CD14-positive monocyte (primary cell): ENCODE data around the gene PARP9. TPM values are rescaled to one million over a fixed set of nuclear protein-coding genes. Genes with fewer than 3 reads are reported as not detected.

Experiments
- DNase-seq, 3 donors: peaks; one replicate each; pipeline ENCODE4 v3.0.0-alpha.2; 2011 to 2022
- H2AFZ ChIP-seq: 2 replicates; pipeline ENCODE4 v1.6.0; 2012; ENCODE audit warnings: mild to moderate bottlenecking, low read depth, low read length, inconsistent platforms; ENCODE audit not compliant: insufficient read depth, poor library complexity, severe bottlenecking
- H3K27ac ChIP-seq, 2 donors: 1 replicate in 1 of 2; 2 replicates in 1 of 2; pipeline ENCODE4 v1.5.1; 2012 to 2013; ENCODE audit warnings: low read length in 2 of 2, control low read depth in 1 of 2, inconsistent platforms in 1 of 2, low read depth in 1 of 2, mild to moderate bottlenecking in 1 of 2
- H3K27me3 ChIP-seq, 2 donors: one replicate each; pipeline versions ENCODE4 v1.6.0 to v1.6.1; 2011 to 2013; ENCODE audit warnings: low read length in 2 of 2; ENCODE audit not compliant: control insufficient read depth in 2 of 2, insufficient read depth in 2 of 2
- H3K36me3 ChIP-seq, 2 donors: replicated peaks in 1 of 2; 1 replicate in 1 of 2; 2 replicates in 1 of 2; pipeline versions ENCODE4 v1.5.1 to v1.6.1; 2012 to 2013; ENCODE audit warnings: low read length in 2 of 2, control low read depth in 1 of 2, inconsistent platforms in 1 of 2, mild to moderate bottlenecking in 1 of 2; ENCODE audit not compliant: insufficient read depth in 2 of 2, control insufficient read depth in 1 of 2
- H3K4me1 ChIP-seq, 2 donors: 1 replicate in 1 of 2; 2 replicates in 1 of 2; pipeline versions ENCODE4 v1.5.1 to v1.6.1; 2012 to 2013; ENCODE audit warnings: low read length in 2 of 2, control low read depth in 1 of 2, inconsistent platforms in 1 of 2, mild to moderate bottlenecking in 1 of 2, moderate library complexity in 1 of 2; ENCODE audit not compliant: insufficient read depth in 2 of 2, control insufficient read depth in 1 of 2
- H3K4me2 ChIP-seq: replicated peaks from 2 replicates; pipeline ENCODE3; 2012; ENCODE audit warnings: low read length, moderate library complexity, mild to moderate bottlenecking; ENCODE audit not compliant: poor library complexity, severe bottlenecking; ENCODE audit errors: extremely low read depth
- H3K4me3 ChIP-seq, 3 experiments: fragments of 200-600 bp in 1 of 3; sonication (generic) in 1 of 3; replicated peaks in 1 of 3; 1 replicate in 2 of 3; 2 replicates in 1 of 3; pipeline ENCODE4 v1.5.1; 2011 to 2013; ENCODE audit warnings: low read length in 3 of 3, mild to moderate bottlenecking in 3 of 3, control low read depth in 2 of 3, low read depth in 2 of 3, inconsistent platforms in 1 of 3, moderate library complexity in 1 of 3
- H3K79me2 ChIP-seq: 2 replicates; pipeline ENCODE4 v1.6.0; 2012; ENCODE audit warnings: mild to moderate bottlenecking, control low read depth, inconsistent platforms, low read length, moderate library complexity; ENCODE audit not compliant: insufficient read depth
- H3K9ac ChIP-seq: 2 replicates; pipeline ENCODE4 v1.6.0; 2017; ENCODE audit warnings: low read length, mild to moderate bottlenecking; ENCODE audit not compliant: insufficient read depth, poor library complexity, severe bottlenecking
- H3K9me3 ChIP-seq, 2 donors: replicated peaks in 1 of 2; 1 replicate in 1 of 2; 2 replicates in 1 of 2; pipeline versions ENCODE4 v1.5.1 to v1.6.1; 2012 to 2013; ENCODE audit warnings: low read length in 2 of 2, control low read depth in 1 of 2; ENCODE audit not compliant: control insufficient read depth in 1 of 2, insufficient read depth in 1 of 2
- H4K20me1 ChIP-seq: 2 replicates; pipeline ENCODE4 v1.6.0; 2012; ENCODE audit warnings: mild to moderate bottlenecking, low read length, control low read depth, moderate library complexity; ENCODE audit not compliant: insufficient read depth
- H3K27ac Mint-ChIP-seq, 7 donors: one replicate each; pipeline ENCODE4 v1.8.0; 2020; ENCODE audit warnings: mild to moderate bottlenecking in 7 of 7, mixed read lengths in 7 of 7, moderate library complexity in 6 of 7, inconsistent platforms in 2 of 7
- H3K27me3 Mint-ChIP-seq, 3 donors: one replicate each; pipeline ENCODE4 v1.8.0; 2021 to 2022; ENCODE audit warnings: low read depth in 3 of 3, mild to moderate bottlenecking in 3 of 3, mixed read lengths in 3 of 3, moderate library complexity in 3 of 3, inconsistent platforms in 1 of 3
- H3K36me3 Mint-ChIP-seq, 2 donors: one replicate each; pipeline ENCODE4 v1.8.0; 2020; ENCODE audit warnings: mixed read lengths in 2 of 2, inconsistent platforms in 1 of 2, mild to moderate bottlenecking in 1 of 2
- H3K4me1 Mint-ChIP-seq: one replicate; pipeline ENCODE4 v1.8.0; 2020; ENCODE audit warnings: mild to moderate bottlenecking, mixed read lengths
- H3K4me3 Mint-ChIP-seq, 2 donors: one replicate each; pipeline ENCODE4 v1.8.0; 2020; ENCODE audit warnings: mild to moderate bottlenecking in 2 of 2, mixed read lengths in 2 of 2, moderate library complexity in 1 of 2
- H3K9me3 Mint-ChIP-seq, 7 donors: one replicate each; pipeline ENCODE4 v1.8.0; 2020 to 2022; ENCODE audit warnings: mixed read lengths in 7 of 7, mild to moderate bottlenecking in 6 of 7, moderate library complexity in 6 of 7, inconsistent platforms in 2 of 7
- WGBS: methylation state at CpG from one replicate; pipeline ENCODE4 v1.1.5; 2013; ENCODE audit warnings: missing lambda C conversion rate; ENCODE audit not compliant: insufficient coverage; 5-methylcytosine and 5-hydroxymethylcytosine counted together
- intact Hi-C, 2 donors: fragments of 100-400 bp; cut with micrococcal nuclease; formaldehyde crosslinking; loops; one replicate each; pipeline versions ENCODE4 v1.15.0 to v1.15.1; 2023
- polyA plus RNA-seq, 3 donors: library from polyadenylated mRNA; depleted of rRNA in 1 of 3; unstranded in 2 of 3; stranded (reverse) in 1 of 3; fragments of 300-500 nt in 2 of 3; fragments of >200 nt in 1 of 3; fragmentation: Illumina TruSeq in 2 of 3; gene quantifications; 1 replicate in 2 of 3; 2 replicates in 1 of 3; pipeline ENCODE4 v1.2.3, GENCODE V29; 2012 to 2021
- TF ChIP-seq, protein P1 (sequence below): fragments of 200-600 bp; IDR thresholded peaks from one replicate; pipeline ENCODE4 v1.8.0; 2022; ENCODE audit warnings: antibody characterized with exemption, mild to moderate bottlenecking

Gene PARP9
- polyA plus RNA-seq, 3 donors, result 31.4 to 43.3 (median 34.4) TPM

DNA sequence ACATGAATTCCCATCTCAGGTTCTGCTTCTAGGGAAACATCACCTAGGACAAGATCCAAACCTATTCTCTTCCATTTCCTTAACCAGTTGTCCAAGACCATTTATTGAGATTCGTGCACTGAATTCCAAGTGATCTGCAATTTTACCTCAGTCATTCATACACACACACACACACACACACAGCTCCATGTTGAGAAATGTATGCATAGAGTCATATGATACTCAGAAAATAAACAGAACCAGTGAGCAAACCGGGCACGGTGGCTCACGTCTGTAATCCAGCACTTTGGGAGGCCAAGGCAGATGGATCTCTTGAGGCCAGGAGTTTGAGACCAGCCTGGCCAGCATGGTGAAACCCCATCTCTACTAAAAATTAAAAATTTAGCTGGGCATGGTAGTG is 43.2 kb downstream of the PARP9 start:
- intact Hi-C loops, result no loop called here
- Histone ChIP-seq H3K9me3 (no peaks in the 10 kb centered on the region), H3K4me2 (no peak overlapping the region), H3K79me2 (no peaks in the 10 kb centered on the region), H3K9ac (no peak overlapping the region), H2AFZ (no peak overlapping the region), H3K27ac (no peak overlapping the region), H3K27me3 (no peaks in the 10 kb centered on the region), H3K36me3 (no peaks in the 10 kb centered on the region), H3K4me1 (no peaks in the 10 kb centered on the region), H3K4me3 (no peak overlapping the region), H4K20me1 (no peaks in the 10 kb centered on the region)
- TF ChIP-seq, protein P1, sequence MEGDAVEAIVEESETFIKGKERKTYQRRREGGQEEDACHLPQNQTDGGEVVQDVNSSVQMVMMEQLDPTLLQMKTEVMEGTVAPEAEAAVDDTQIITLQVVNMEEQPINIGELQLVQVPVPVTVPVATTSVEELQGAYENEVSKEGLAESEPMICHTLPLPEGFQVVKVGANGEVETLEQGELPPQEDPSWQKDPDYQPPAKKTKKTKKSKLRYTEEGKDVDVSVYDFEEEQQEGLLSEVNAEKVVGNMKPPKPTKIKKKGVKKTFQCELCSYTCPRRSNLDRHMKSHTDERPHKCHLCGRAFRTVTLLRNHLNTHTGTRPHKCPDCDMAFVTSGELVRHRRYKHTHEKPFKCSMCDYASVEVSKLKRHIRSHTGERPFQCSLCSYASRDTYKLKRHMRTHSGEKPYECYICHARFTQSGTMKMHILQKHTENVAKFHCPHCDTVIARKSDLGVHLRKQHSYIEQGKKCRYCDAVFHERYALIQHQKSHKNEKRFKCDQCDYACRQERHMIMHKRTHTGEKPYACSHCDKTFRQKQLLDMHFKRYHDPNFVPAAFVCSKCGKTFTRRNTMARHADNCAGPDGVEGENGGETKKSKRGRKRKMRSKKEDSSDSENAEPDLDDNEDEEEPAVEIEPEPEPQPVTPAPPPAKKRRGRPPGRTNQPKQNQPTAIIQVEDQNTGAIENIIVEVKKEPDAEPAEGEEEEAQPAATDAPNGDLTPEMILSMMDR, result no peak
- H3K4me1 Mint-ChIP-seq, result peaks cover 2% of the 10 kb centered on the region
- H3K4me3 Mint-ChIP-seq, result no peak overlapping the region
- 80% methylated on average over 3 of the region's 4 CpGs for WGBS
- H3K36me3 Mint-ChIP-seq, result peaks cover 2 to 3% of the 10 kb centered on the region in 2 donors
- no peak overlapping the region for H3K27ac Mint-ChIP-seq
- no peak for DNase-seq
- peaks cover 0 to 2% (median 0%) of the 10 kb centered on the region in 7 donors for H3K9me3 Mint-ChIP-seq
- peaks cover 2 to 3% (median 2%) of the 10 kb centered on the region in 3 donors for H3K27me3 Mint-ChIP-seq

GRCh38 chr3:122519693-122520092 is 44.4 kb downstream of the PARP9 start:
- no peak overlapping the region for H3K27ac ChIP-seq
- intact Hi-C loops, result loop anchor here in 1 of 2 donors (10.0 kb wide), 2 partner anchors 55 to 105 kb away; partner anchors contain the start of gene WDR5B
- Mint-ChIP-seq H3K27ac (peak overlapping the region in 2 of 7 donors; percentile 21 to 54), H3K4me3 (no peak overlapping the region), H3K36me3 (peaks cover 0 to 2% of the 10 kb centered on the region in 2 donors), H3K27me3 (peaks cover 2 to 3% (median 2%) of the 10 kb centered on the region in 3 donors), H3K9me3 (peaks cover 0 to 2% (median 0%) of the 10 kb centered on the region in 7 donors), H3K4me1 (peaks cover 6% of the 10 kb centered on the region)
- TF ChIP-seq, protein P1, result no peak
- no peaks in the 10 kb centered on the region for H3K36me3 ChIP-seq
- no peaks in the 10 kb centered on the region for H4K20me1 ChIP-seq
- no peak overlapping the region for H3K9ac ChIP-seq
- no peak for DNase-seq
- H3K79me2 ChIP-seq, result no peaks in the 10 kb centered on the region
- H3K4me1 ChIP-seq, result peaks cover 4 to 5% of the 10 kb centered on the region in 2 donors
- H3K4me3 ChIP-seq, result no peak overlapping the region
- H3K4me2 ChIP-seq, result no peak overlapping the region
- no peak overlapping the region for H2AFZ ChIP-seq
- no peaks in the 10 kb centered on the region for H3K9me3 ChIP-seq
- H3K27me3 ChIP-seq, result no peaks in the 10 kb centered on the region
